Activated CD4-positive, alpha-beta T cell treated with anti-CD3 and anti-CD28 coated beads, Interleukin-2, amount 10 ng/mL, durations not matched to agents 7 days and 5 days (primary cell): Measurements from ENCODE around the gene GDF2. TPM values are rescaled to one million over a fixed set of nuclear protein-coding genes. Genes with fewer than 3 reads are reported as not detected.
A peak's percentile ranks its signal among the peaks of the same experiment; 100 is the strongest.

Experiments used
- CTCF ChIA-PET: fragments of 350-600 bp; sonication (Branson Sonifier 250); formaldehyde crosslinking; loops from one replicate; lab custom pipeline; 2021; ENCODE audit warnings: antibody characterized with exemption; lab: Charles Lee
- POLR2A ChIA-PET: fragments of 350-600 bp; sonication (Branson Sonifier 250); formaldehyde crosslinking; loops from one replicate; lab custom pipeline; 2021; ENCODE audit warnings: antibody characterized with exemption; lab: Charles Lee
- DNase-seq: peaks from one replicate; pipeline ENCODE4 v3.0.0-alpha.2; 2020
- H3K27ac Mint-ChIP-seq: one replicate; pipeline ENCODE4 v1.8.0; 2021; ENCODE audit warnings: mild to moderate bottlenecking, moderate library complexity, mixed read lengths
- H3K27me3 Mint-ChIP-seq: one replicate; pipeline ENCODE4 v1.8.0; 2021; ENCODE audit warnings: mixed read lengths
- H3K36me3 Mint-ChIP-seq: one replicate; pipeline ENCODE4 v1.8.0; 2021; ENCODE audit warnings: low read depth, mixed read lengths
- H3K4me1 Mint-ChIP-seq: one replicate; pipeline ENCODE4 v1.8.0; 2021; ENCODE audit warnings: mixed read lengths
- H3K4me3 Mint-ChIP-seq: one replicate; pipeline ENCODE4 v1.8.0; 2021; ENCODE audit warnings: mild to moderate bottlenecking, moderate library complexity, mixed read lengths
- H3K9me3 Mint-ChIP-seq: one replicate; pipeline ENCODE4 v1.8.0; 2021; ENCODE audit warnings: mixed read lengths
- total RNA-seq, 2 experiments: library from RNA; stranded (reverse); gene quantifications; one replicate each; pipeline ENCODE4 v1.2.3, GENCODE V29; 2021

GDF2 gene
- not detected for total RNA-seq

DNA sequence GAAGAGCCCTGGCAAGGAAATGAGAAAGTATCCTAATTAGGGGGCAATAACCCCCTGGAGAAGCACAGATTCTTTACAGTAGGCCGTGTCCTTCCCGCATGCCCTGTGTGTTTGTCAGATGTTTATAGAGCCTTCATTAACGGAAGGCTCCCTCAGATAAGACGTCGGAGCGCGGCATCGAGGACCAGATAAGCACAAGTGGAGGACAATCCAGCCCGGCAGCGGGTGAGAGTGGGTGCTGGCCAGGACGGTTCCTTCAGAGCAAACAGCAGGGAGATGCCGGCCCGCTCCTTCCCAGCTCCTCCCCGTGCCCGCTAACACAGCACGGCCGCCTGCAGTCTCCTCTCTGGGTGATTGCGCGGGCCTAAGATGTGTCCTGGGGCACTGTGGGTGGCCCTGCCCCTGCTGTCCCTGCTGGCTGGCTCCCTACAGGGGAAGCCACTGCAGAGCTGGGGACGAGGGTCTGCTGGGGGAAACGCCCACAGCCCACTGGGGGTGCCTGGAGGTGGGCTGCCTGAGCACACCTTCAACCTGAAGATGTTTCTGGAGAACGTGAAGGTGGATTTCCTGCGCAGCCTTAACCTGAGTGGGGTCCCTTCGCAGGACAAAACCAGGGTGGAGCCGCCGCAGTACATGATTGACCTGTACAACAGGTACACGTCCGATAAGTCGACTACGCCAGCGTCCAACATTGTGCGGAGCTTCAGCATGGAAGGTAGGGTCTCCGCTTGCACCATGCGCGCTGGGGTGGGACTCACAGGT is at the start of gene GDF2:
Gene GDF2, plus strand, starts transcription at position 155 of the 762 bp plus-strand sequence. Its CDS starts 215 bp downstream, at position 370.
- Mint-ChIP-seq H3K27me3 (no peaks in the 10 kb centered on the region), H3K9me3 (no peaks in the 10 kb centered on the region), H3K4me3 (no peak within 1 kb of the TSS), H3K27ac (no peak within 1 kb of the TSS), H3K36me3 (no peaks in the 10 kb centered on the region), H3K4me1 (no peaks in the 10 kb centered on the region)
- ChIA-PET CTCF (interaction anchor here (3.2 kb wide), 1 partner anchor 11 kb away, joined by 10 read pairs; no protein-coding TSS in a partner anchor), POLR2A (no interaction called here)
- no peak for DNase-seq

DNA sequence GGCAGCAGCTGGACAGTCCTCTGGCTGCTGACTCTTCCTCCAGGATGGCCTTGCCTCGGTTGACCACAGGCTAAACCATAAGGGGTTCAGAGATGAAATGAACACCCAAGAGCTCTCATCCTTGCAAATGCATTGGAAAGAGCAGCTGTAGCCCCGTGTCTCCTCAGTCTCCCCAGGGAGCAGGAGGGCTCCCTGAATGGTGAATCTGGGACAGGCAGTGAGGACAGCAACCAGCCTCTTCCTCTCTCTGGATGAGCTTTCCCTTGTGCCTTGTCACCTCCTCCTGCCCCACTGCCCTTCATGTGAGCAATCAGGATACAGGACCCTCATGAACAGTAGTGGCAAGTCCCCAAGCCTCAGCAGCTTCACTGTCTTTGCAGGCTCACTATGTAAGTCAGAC is 46.2 kb upstream of the GDF2 start:
- Mint-ChIP-seq H3K4me3 (no peak overlapping the region), H3K4me1 (peaks cover 33% of the 10 kb centered on the region), H3K27ac (peak overlapping the region; percentile 57), H3K9me3 (peaks cover 3% of the 10 kb centered on the region), H3K36me3 (peaks cover 3% of the 10 kb centered on the region), H3K27me3 (peaks cover 2% of the 10 kb centered on the region)
- ChIA-PET CTCF (interaction anchor here (0.8 to 1.4 kb wide), 4 partner anchors 10 to 17 kb away, joined by 3 to 5 read pairs (median 3); no protein-coding TSS in a partner anchor), POLR2A (no interaction called here)
- no peak for DNase-seq

DNA sequence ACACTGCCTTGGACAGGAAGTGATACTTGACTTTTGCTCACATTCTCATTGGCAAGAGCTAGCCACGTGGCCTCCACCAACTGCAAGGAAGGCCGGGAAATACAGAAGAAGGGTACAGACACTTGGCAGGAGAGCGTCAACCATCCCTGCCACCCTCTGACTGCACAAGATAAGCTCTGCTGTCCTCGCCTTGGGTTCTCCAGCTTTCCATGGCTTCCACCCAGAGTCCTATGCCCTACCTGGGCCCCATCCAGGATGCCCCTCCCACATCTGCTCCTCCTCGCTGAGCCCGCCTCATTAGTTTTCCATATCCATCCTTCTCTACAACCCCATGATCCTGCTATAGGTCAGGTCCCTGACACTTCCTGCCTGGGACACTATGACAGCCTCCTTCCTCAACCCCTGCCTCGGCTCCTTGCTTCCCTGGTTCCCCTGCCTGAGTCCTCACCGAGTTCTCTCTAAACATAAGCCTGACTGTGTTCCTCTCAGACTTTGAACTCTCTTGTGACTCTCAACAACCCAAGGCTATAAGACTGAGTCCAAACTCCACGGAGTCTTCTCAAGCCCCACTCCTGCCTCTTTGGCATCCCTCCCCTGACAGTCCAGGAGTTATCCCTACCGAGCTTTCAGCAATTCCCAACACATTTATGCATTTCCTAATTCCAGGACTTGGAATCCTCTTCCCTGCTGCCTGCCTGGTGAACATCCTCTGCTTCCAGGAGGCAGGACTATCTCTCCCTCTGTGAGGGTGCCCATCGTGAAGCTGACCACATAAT is 45.5 kb upstream of the GDF2 start:
- POLR2A ChIA-PET = no interaction called here
- Mint-ChIP-seq H3K4me1 (peaks cover 33% of the 10 kb centered on the region), H3K27ac (peak overlapping the region; percentile 81), H3K27me3 (peaks cover 2% of the 10 kb centered on the region), H3K9me3 (peaks cover 3% of the 10 kb centered on the region), H3K36me3 (peaks cover 3% of the 10 kb centered on the region), H3K4me3 (no peak overlapping the region)
- CTCF ChIA-PET = interaction anchor here (0.8 to 1.4 kb wide), 4 partner anchors 9 to 18 kb away, joined by 3 to 5 read pairs (median 3); no protein-coding TSS in a partner anchor
- no peak for DNase-seq

DNA sequence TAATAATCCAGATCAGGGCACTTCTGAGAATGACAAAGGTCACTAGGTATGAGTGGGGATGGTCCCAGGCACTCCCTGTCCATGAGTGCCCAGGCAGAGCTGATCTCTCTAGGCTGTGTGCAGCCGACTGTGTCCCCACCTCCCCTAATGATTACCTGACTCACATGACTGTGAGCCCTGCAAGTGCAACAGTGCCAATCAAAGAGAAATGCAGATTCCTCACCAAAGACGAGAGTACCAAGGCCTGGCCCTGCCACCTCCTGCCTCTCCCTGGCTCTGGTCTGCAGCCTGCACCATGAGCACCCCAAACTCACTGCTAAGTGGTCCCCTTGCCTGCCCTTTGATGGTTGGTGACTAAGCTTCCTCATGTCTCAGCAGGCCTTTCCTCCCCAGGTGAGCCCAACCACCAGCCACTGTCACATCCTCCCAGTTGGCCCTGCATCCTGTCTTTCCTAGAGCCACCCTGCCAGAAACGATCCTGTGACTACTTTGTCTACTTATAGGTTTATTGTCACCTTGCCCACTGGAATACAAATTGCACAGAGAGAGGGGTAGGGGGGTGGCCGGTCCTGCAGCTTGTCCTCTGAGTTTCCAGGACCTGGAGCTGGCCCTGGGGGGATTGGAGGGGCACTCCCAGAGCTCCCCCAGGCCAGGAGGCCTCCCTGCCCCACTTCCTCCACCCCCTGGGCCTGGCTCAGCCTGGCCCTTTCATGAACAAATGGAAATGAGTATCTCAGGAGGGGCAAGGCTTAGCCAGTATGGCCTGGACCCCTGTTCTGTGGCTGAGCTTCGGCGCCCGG is 44.7 kb upstream of the GDF2 start:
- POLR2A ChIA-PET = no interaction called here

DNA sequence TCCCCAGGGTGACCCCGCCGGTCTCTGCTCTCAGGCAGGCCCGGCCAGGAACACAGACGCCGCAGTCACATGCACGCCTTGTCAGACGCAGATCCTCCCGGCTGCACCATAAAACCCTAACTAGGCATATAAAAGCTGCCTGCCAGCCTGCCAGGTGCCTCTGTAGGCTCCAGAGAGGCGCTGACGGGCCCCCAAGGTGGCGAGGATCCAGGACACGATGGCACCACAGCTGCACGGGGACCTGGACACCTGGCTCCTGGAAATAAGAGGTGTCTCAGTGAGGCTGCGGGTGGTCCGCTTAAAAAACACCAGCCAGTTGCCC is 44.1 kb upstream of the GDF2 start:
- DNase-seq = no peak
- Mint-ChIP-seq H3K27ac (peak overlapping the region; percentile 54), H3K9me3 (no peaks in the 10 kb centered on the region), H3K4me1 (peaks cover 33% of the 10 kb centered on the region), H3K27me3 (peaks cover 2% of the 10 kb centered on the region), H3K36me3 (no peaks in the 10 kb centered on the region), H3K4me3 (no peak overlapping the region)
- ChIA-PET POLR2A (no interaction called here), CTCF (interaction anchor here (0.6 kb wide), 1 partner anchor 67 kb away, joined by 4 read pairs; no protein-coding TSS in a partner anchor)

More for the DNA sequence above, 44.7 kb upstream of the GDF2 start:
- H3K27ac Mint-ChIP-seq = peak overlapping the region; percentile 81
- H3K9me3 Mint-ChIP-seq = no peaks in the 10 kb centered on the region
- peak; percentile 71 for DNase-seq
- H3K4me1 Mint-ChIP-seq = peaks cover 33% of the 10 kb centered on the region
- CTCF ChIA-PET = interaction anchor here (1.4 kb wide), 1 partner anchor 11 kb away, joined by 3 read pairs; no protein-coding TSS in a partner anchor
- H3K27me3 Mint-ChIP-seq = peaks cover 2% of the 10 kb centered on the region
- peak overlapping the region; percentile 3 for H3K4me3 Mint-ChIP-seq
- no peaks in the 10 kb centered on the region for H3K36me3 Mint-ChIP-seq

DNA sequence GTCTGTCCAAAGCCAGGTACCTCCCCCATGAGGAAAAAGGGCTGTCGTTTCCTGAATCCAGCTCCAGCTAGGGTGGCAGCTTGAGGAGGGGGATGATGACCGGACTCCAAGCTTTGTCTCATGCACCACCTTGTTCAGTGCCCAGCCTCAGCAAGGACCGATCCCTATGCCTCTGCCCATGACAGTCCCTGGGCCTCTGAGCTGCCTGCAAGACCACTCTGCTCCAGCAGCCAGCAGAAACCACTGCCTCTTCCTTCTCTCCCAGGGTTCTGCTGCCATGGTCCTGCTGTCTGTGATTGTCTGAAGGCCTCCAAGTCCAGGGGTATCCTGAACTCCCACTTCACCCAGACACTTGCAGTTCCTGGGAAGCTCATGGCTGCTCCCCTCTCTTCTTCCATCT is 43.5 kb upstream of the GDF2 start:
- CTCF ChIA-PET = interaction anchor here (0.6 kb wide), 1 partner anchor 67 kb away, joined by 4 read pairs; no protein-coding TSS in a partner anchor
- DNase-seq = no peak
- H3K9me3 Mint-ChIP-seq = no peaks in the 10 kb centered on the region
- no peaks in the 10 kb centered on the region for H3K36me3 Mint-ChIP-seq
- no peak overlapping the region for H3K27ac Mint-ChIP-seq
- H3K27me3 Mint-ChIP-seq = peaks cover 2% of the 10 kb centered on the region
- H3K4me3 Mint-ChIP-seq = no peak overlapping the region
- POLR2A ChIA-PET = no interaction called here
- peaks cover 34% of the 10 kb centered on the region for H3K4me1 Mint-ChIP-seq

DNA sequence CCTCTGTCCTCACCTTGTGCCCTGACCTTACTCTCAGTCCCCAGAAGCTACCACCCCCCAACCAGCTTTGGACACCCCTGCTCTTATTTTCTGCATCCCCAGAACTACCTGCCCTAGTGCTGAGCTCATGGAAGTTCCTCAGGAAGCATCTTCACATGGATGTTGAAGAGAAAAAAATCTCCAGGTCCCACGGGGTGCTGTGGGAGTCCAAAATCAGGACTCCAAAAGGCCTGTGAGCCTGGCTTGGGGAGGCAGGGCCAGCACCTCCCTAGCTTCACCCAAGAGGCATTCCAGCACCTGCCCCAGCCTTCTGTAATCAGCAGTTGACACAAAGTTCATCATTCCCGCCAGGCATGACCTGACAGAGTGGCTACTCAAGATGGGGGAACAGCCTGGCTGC is 43.0 kb upstream of the GDF2 start:
- H3K4me1 Mint-ChIP-seq = peaks cover 35% of the 10 kb centered on the region
- peaks cover 2% of the 10 kb centered on the region for H3K27me3 Mint-ChIP-seq
- H3K4me3 Mint-ChIP-seq = no peak overlapping the region
- no peaks in the 10 kb centered on the region for H3K36me3 Mint-ChIP-seq
- peak overlapping the region; percentile 51 for H3K27ac Mint-ChIP-seq
- POLR2A ChIA-PET = no interaction called here
- H3K9me3 Mint-ChIP-seq = no peaks in the 10 kb centered on the region
- CTCF ChIA-PET = no interaction called here
- DNase-seq = no peak

DNA sequence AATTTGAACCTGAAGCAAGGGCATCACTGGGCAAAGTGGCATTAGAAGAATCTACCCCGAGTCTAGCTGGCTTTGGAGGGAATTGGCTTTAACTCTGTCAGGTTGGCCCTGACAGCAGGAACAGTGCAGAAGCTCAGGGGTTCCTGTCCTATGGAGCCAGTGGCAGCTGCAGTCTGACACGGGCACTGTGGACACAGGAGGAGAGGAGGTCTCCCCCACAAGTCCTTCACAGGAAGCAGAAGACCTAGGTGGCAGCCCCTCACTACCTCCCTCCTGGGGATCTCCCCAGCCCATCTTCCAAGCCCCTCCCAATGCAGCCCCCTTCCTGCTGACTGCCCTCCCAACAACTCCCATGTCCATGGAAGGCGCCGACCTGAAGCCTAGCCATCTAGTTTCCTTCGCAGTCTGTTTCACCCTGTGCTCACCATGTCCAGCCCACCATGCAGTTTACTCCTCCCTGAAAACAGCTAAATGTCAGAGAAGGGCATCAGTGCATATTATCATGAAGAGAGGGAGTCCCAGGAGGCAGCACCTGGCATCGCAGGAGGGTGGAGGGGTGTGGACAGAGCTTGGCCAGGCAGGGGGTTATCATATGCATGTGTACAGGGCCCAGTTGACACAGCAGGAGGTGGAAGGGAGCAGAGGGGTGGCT is 40.1 kb upstream of the GDF2 start:
- peaks cover 47% of the 10 kb centered on the region for H3K4me1 Mint-ChIP-seq
- H3K9me3 Mint-ChIP-seq = no peaks in the 10 kb centered on the region
- no peaks in the 10 kb centered on the region for H3K36me3 Mint-ChIP-seq
- ChIA-PET CTCF (interaction anchor here (0.6 to 2.3 kb wide), 3 partner anchors 8 to 34 kb away, joined by 3 to 8 read pairs (median 3); no protein-coding TSS in a partner anchor), POLR2A (no interaction called here)
- no peak for DNase-seq
- H3K27ac Mint-ChIP-seq = peak overlapping the region; percentile 33
- no peaks in the 10 kb centered on the region for H3K27me3 Mint-ChIP-seq
- no peak overlapping the region for H3K4me3 Mint-ChIP-seq

DNA sequence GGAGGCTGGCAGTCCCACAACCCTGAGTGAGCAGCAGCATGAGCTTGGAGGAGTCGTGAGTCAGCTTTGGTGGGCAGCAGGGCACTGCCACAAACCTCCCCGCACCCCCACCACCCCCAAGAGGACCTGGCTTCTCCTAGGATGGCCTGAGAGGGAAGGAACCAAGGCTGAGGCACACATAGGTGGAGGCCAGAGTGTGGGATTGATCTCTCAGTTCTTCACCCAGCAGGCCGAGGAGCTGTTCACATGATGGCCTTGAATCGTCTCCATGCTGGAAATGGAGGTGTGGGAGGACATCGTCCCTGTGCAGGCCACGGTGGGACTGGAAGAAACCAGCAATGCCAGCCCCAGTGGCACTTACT is 39.6 kb upstream of the GDF2 start:
- Mint-ChIP-seq H3K27me3 (no peaks in the 10 kb centered on the region), H3K9me3 (no peaks in the 10 kb centered on the region), H3K27ac (no peak overlapping the region), H3K4me1 (peaks cover 46% of the 10 kb centered on the region), H3K36me3 (no peaks in the 10 kb centered on the region), H3K4me3 (no peak overlapping the region)
- ChIA-PET CTCF (interaction anchor here (0.6 to 2.3 kb wide), 2 partner anchors 8 to 34 kb away, joined by 3 to 8 read pairs; no protein-coding TSS in a partner anchor), POLR2A (no interaction called here)
- DNase-seq = no peak

DNA sequence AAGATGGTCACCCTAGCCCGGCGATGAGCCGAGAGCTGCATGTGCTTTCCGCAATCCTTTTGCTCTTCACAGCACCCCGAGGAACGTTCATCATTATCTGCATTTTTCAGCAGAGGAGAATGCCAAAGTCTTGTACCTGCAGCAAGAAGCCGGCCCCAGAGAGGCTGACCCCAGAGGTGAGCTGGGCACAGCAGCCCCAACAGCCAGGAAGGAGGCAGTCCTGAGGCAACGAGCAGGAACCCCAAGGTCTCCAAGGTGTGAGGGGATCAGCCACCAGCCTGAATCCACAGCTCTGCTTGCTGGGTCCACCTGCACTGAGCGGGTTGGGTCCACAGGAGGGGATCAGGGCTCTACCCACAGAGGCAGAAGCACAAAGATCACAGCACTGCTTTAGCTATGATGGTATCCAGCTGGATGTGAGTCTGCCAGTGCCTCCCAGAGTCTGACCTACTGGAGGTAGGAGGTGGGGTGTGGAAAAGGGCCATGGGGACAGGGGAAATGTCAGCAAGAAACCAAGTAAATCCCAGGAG is 39.1 kb upstream of the GDF2 start:
- H3K27ac Mint-ChIP-seq = peak overlapping the region; percentile 71
- CTCF ChIA-PET = interaction anchor here (2.3 kb wide), 1 partner anchor 9 kb away, joined by 8 read pairs; no protein-coding TSS in a partner anchor
- H3K36me3 Mint-ChIP-seq = no peaks in the 10 kb centered on the region
- H3K9me3 Mint-ChIP-seq = no peaks in the 10 kb centered on the region
- H3K27me3 Mint-ChIP-seq = no peaks in the 10 kb centered on the region
- no peak for DNase-seq
- no peak overlapping the region for H3K4me3 Mint-ChIP-seq
- POLR2A ChIA-PET = no interaction called here
- H3K4me1 Mint-ChIP-seq = peaks cover 42% of the 10 kb centered on the region

DNA sequence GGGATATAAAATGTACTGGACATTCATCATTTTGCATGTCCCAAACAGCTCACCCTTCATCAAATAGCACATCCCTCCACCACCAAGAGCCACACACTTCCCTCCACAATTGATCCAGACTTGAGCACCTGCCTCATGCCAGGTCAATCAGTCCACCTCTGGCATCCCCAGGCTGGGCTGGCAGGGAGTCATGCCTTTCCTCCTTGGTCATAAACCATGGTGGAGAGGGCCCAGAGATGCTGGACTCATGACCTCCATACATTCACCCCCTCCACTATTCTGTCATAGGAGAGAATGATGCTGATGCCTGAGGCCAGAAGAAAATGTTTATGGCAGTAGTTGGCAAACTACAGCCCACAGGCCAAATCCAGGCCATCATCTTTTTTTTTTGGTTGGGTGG is 38.4 kb upstream of the GDF2 start:
- no peaks in the 10 kb centered on the region for H3K36me3 Mint-ChIP-seq
- H3K4me1 Mint-ChIP-seq = peaks cover 35% of the 10 kb centered on the region

More for the DNA sequence above, 38.4 kb upstream of the GDF2 start:
- DNase-seq = no peak
- ChIA-PET POLR2A (no interaction called here), CTCF (interaction anchor here (2.3 kb wide), 1 partner anchor 9 kb away, joined by 8 read pairs; no protein-coding TSS in a partner anchor)
- peak overlapping the region; percentile 71 for H3K27ac Mint-ChIP-seq
- H3K9me3 Mint-ChIP-seq = no peaks in the 10 kb centered on the region
- no peak overlapping the region for H3K4me3 Mint-ChIP-seq
- no peaks in the 10 kb centered on the region for H3K27me3 Mint-ChIP-seq
